HFF-Myc (cell line): ENCODE measurements around the gene NENF.

ENCODE experiments used
- DNase-seq: peaks from one replicate; pipeline ENCODE4 v3.0.0-alpha.2; 2011; ENCODE audit warnings: low read depth; ENCODE audit errors: extremely low read depth
- H3K4me3 ChIP-seq: replicated peaks from 2 replicates; pipeline ENCODE4 v1.5.1; 2011; ENCODE audit warnings: low read depth, mild to moderate bottlenecking, control low read depth, low read length
- TF ChIP-seq, protein P1 (sequence below): IDR thresholded peaks from 2 replicates; pipeline ENCODE4 v1.5.1; 2012; ENCODE audit warnings: mild to moderate bottlenecking, low read depth, low read length, control low read depth; ENCODE audit errors: missing control alignments

The NENF gene

GRCh38 chr1:212452323-212453155 lies 19.8 kb downstream of the NENF start:
- H3K4me3 ChIP-seq = no peak overlapping the region
- TF ChIP-seq, protein P1, sequence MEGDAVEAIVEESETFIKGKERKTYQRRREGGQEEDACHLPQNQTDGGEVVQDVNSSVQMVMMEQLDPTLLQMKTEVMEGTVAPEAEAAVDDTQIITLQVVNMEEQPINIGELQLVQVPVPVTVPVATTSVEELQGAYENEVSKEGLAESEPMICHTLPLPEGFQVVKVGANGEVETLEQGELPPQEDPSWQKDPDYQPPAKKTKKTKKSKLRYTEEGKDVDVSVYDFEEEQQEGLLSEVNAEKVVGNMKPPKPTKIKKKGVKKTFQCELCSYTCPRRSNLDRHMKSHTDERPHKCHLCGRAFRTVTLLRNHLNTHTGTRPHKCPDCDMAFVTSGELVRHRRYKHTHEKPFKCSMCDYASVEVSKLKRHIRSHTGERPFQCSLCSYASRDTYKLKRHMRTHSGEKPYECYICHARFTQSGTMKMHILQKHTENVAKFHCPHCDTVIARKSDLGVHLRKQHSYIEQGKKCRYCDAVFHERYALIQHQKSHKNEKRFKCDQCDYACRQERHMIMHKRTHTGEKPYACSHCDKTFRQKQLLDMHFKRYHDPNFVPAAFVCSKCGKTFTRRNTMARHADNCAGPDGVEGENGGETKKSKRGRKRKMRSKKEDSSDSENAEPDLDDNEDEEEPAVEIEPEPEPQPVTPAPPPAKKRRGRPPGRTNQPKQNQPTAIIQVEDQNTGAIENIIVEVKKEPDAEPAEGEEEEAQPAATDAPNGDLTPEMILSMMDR = no peak
- DNase-seq = no peak

DNA sequence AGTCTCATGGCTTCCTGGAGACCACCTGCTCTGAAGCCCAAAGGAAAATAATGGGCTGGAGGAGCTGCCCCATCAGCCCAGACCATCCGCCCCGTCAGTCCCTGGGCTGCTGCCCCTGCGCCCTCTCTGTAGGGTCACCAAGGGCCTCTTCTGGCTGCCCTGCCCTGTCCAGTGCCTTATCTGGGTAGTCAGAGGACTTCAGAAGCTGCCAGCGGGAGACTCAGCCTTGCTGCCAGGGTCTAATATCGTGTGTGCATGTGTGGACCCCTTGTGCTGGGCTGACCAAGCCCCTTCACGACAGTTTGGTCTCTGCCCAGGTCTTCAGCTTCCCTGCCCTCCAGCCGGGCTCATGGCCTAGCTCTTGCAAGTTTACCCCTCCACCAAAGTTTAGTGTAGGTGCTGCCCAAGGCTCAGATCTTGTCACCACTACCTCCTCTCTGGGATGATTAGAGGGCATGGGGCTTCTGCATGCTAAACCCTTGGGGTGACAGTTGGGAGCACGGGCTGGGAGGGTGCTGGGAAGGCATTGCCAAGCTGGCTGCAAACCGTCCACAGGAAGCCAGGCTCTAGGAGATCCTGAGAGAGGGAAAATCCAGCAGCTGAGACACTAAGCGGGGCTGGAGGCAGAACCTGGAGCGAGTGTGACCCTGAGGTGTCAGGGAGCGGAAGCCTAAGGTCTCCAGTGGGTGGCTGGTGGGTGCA lies 20.6 kb downstream of the NENF start:
- H3K4me3 ChIP-seq = no peak overlapping the region
- TF ChIP-seq, protein P1 = no peak
- DNase-seq = no peak

DNA sequence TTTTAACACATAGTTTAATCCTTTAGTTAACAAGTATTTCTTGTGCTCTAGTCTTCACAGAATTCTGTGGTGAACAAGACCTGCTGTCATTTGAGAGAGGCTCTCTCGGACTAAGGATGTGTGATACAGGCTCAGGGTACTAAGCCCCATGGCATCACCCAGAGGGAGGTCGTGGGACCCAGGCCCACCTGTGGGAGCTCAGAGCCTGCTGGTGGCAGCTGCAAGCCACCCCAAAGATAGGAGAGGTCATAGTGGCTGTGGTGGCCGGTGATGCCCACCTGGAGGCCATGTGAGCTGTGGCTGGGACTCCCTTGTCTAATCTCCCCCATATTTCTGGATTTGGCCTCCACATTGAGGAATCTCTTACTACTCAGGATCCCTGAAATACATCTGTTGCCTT lies 22.0 kb downstream of the NENF start:
- H3K4me3 ChIP-seq = no peak overlapping the region
- TF ChIP-seq, protein P1 = no peak
- no peak for DNase-seq

GRCh38 chr1:212455401-212455800 lies 22.7 kb downstream of the NENF start:
- DNase-seq = no peak
- TF ChIP-seq, protein P1 = no peak
- no peak overlapping the region for H3K4me3 ChIP-seq

GRCh38 chr1:212455803-212456528 lies 23.2 kb downstream of the NENF start:
- TF ChIP-seq, protein P1 = peak; percentile 97
- no peak overlapping the region for H3K4me3 ChIP-seq
- DNase-seq = peak; percentile 59

DNA sequence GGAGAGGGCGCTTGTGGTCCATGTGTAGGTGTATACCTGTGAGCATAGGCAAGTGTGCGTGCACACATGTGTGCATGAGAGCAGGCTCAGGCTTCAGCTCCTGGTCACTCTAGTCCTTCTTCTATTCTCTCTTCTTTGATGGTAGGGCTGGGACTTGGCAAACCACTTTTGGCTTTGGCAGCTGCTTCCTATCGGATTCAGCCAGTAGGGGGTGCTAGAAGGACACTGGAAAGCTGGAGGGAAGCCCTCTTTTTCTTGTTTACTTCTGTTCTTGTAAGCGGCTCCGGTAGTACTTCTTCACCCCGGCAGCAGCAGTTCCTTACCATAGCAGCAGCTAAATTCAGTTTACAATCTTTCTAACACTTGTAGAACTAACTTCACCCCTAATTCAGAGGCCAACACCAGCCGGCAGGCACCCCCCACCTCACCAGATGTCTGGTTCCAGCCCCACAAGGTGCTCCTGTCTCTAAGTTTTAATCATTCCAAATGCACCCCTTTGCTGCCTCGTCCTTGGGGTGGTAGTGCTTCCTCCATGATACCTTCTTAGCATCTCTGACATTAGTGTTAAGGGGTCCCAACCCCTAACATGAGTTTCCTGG lies 25.1 kb downstream of the NENF start:
- no peak overlapping the region for H3K4me3 ChIP-seq
- TF ChIP-seq, protein P1 = peak; percentile 73
- no peak for DNase-seq
